ENCODE data around the gene PARD3.

The PARD3 gene

GRCh38 chr10:34236931-34237330, 578.2 kb downstream of the PARD3 start:
- Histone ChIP-seq H3K9me3 (ENCODE audit: control extremely low read depth in 1 of 5, control insufficient read depth in 4 of 5, insufficient read depth in 2 of 5, low read depth in 1 of 5, low read length in 4 of 5) (no peaks in the 10 kb centered on the region), H3K27ac (ENCODE audit: insufficient read depth in 1 of 2, low read depth in 1 of 2, low read length in 2 of 2, poor library complexity in 1 of 2, severe bottlenecking in 2 of 2) (no peak overlapping the region), H3K4me1 (ENCODE audit: control extremely low read depth in 1 of 4, control insufficient read depth in 4 of 4, insufficient read depth in 4 of 4, low read length in 3 of 4) (peaks cover 0 to 13% (median 4%) of the 10 kb centered on the region in 4 experiments), H3K36me3 (ENCODE audit: control insufficient read depth in 4 of 4, insufficient read depth in 4 of 4, low read length in 3 of 4) (no peaks in the 10 kb centered on the region), H3K4me3 (ENCODE audit: control insufficient read depth in 1 of 7, extremely low read depth in 1 of 7, insufficient read depth in 4 of 7, low read depth in 2 of 7, low read length in 6 of 7) (no peak overlapping the region), H3K27me3 (replicated peaks in 2 of 5; ENCODE audit: control insufficient read depth in 4 of 5, insufficient read depth in 5 of 5, low read length in 4 of 5) (no peaks in the 10 kb centered on the region)
- WGBS (ENCODE audit: insufficient coverage), result no CpG with 5 or more reads among the region's 4 CpGs
- CTCF ChIA-PET, result interaction anchor here (0.8 to 4.4 kb wide), 2 partner anchors 9 to 13 kb away, joined by 3 to 16 read pairs; no protein-coding TSS in a partner anchor
- POLR2A ChIA-PET, result no interaction called here
- DNase-seq, result peak in 2 of 3 donors; percentile 46 to 58

- no peak overlapping the region for H3K4me3 ChIP-seq (ENCODE audit: control insufficient read depth in 1 of 7, extremely low read depth in 1 of 7, insufficient read depth in 4 of 7, low read depth in 2 of 7, low read length in 6 of 7)
- 100% methylated on average over 2 of the region's 7 CpGs for WGBS (ENCODE audit: insufficient coverage)
- H3K36me3 ChIP-seq (ENCODE audit: control insufficient read depth in 4 of 4, insufficient read depth in 4 of 4, low read length in 3 of 4), result no peaks in the 10 kb centered on the region
- H3K4me1 ChIP-seq (ENCODE audit: control extremely low read depth in 1 of 4, control insufficient read depth in 4 of 4, insufficient read depth in 4 of 4, low read length in 3 of 4), result peaks cover 0 to 8% (median 0%) of the 10 kb centered on the region in 4 experiments
- ChIA-PET CTCF (interaction anchor here (4.4 kb wide), 1 partner anchor 11 kb away, joined by 16 read pairs; no protein-coding TSS in a partner anchor), POLR2A (interaction anchor here (0.6 kb wide), 1 partner anchor 1954 kb away, joined by 5 read pairs; no protein-coding TSS in a partner anchor)
- H3K27me3 ChIP-seq (replicated peaks in 2 of 5; ENCODE audit: control insufficient read depth in 4 of 5, insufficient read depth in 5 of 5, low read length in 4 of 5), result no peaks in the 10 kb centered on the region
- DNase-seq, result no peak
- no peaks in the 10 kb centered on the region for H3K9me3 ChIP-seq (ENCODE audit: control extremely low read depth in 1 of 5, control insufficient read depth in 4 of 5, insufficient read depth in 2 of 5, low read depth in 1 of 5, low read length in 4 of 5)
- no peak overlapping the region for H3K27ac ChIP-seq (ENCODE audit: insufficient read depth in 1 of 2, low read depth in 1 of 2, low read length in 2 of 2, poor library complexity in 1 of 2, severe bottlenecking in 2 of 2)
Measured at GRCh38 chr10:34235164-34235832, 579.8 kb downstream of the PARD3 start.

- Histone ChIP-seq H3K36me3 (ENCODE audit: control insufficient read depth in 4 of 4, insufficient read depth in 4 of 4, low read length in 3 of 4) (no peaks in the 10 kb centered on the region), H3K4me1 (ENCODE audit: control extremely low read depth in 1 of 4, control insufficient read depth in 4 of 4, insufficient read depth in 4 of 4, low read length in 3 of 4) (peaks cover 0 to 16% (median 0%) of the 10 kb centered on the region in 4 experiments), H3K9me3 (ENCODE audit: control extremely low read depth in 1 of 5, control insufficient read depth in 4 of 5, insufficient read depth in 2 of 5, low read depth in 1 of 5, low read length in 4 of 5) (no peaks in the 10 kb centered on the region), H3K4me3 (ENCODE audit: control insufficient read depth in 1 of 7, extremely low read depth in 1 of 7, insufficient read depth in 4 of 7, low read depth in 2 of 7, low read length in 6 of 7) (no peak overlapping the region), H3K27ac (ENCODE audit: insufficient read depth in 1 of 2, low read depth in 1 of 2, low read length in 2 of 2, poor library complexity in 1 of 2, severe bottlenecking in 2 of 2) (no peak overlapping the region), H3K27me3 (replicated peaks in 2 of 5; ENCODE audit: control insufficient read depth in 4 of 5, insufficient read depth in 5 of 5, low read length in 4 of 5) (no peaks in the 10 kb centered on the region)
- ChIA-PET CTCF (no interaction called here), POLR2A (no interaction called here)
- no peak for DNase-seq
- no CpG with 5 or more reads among the region's 4 CpGs for WGBS (ENCODE audit: insufficient coverage)
Measured at GRCh38 chr10:34232481-34232880, 582.6 kb downstream of the PARD3 start.

GRCh38 chr10:34231441-34232180, 583.5 kb downstream of the PARD3 start:
- H3K9me3 ChIP-seq (ENCODE audit: control extremely low read depth in 1 of 5, control insufficient read depth in 4 of 5, insufficient read depth in 2 of 5, low read depth in 1 of 5, low read length in 4 of 5), result peaks cover 0 to 6% (median 0%) of the 10 kb centered on the region in 5 experiments
- H3K4me3 ChIP-seq (ENCODE audit: control insufficient read depth in 1 of 7, extremely low read depth in 1 of 7, insufficient read depth in 4 of 7, low read depth in 2 of 7, low read length in 6 of 7), result no peak overlapping the region
- 100% methylated on average over 5 of the region's 11 CpGs for WGBS (ENCODE audit: insufficient coverage)
- POLR2A ChIA-PET, result no interaction called here
- no peak for DNase-seq
- H3K27ac ChIP-seq (ENCODE audit: insufficient read depth in 1 of 2, low read depth in 1 of 2, low read length in 2 of 2, poor library complexity in 1 of 2, severe bottlenecking in 2 of 2), result no peak overlapping the region
- H3K4me1 ChIP-seq (ENCODE audit: control extremely low read depth in 1 of 4, control insufficient read depth in 4 of 4, insufficient read depth in 4 of 4, low read length in 3 of 4), result peaks cover 0 to 13% (median 0%) of the 10 kb centered on the region in 4 experiments
- no peaks in the 10 kb centered on the region for H3K27me3 ChIP-seq (replicated peaks in 2 of 5; ENCODE audit: control insufficient read depth in 4 of 5, insufficient read depth in 5 of 5, low read length in 4 of 5)
- CTCF ChIA-PET, result no interaction called here
- H3K36me3 ChIP-seq (ENCODE audit: control insufficient read depth in 4 of 4, insufficient read depth in 4 of 4, low read length in 3 of 4), result no peaks in the 10 kb centered on the region

- Histone ChIP-seq H3K27me3 (replicated peaks in 2 of 5; ENCODE audit: control insufficient read depth in 4 of 5, insufficient read depth in 5 of 5, low read length in 4 of 5) (no peaks in the 10 kb centered on the region), H3K4me1 (ENCODE audit: control extremely low read depth in 1 of 4, control insufficient read depth in 4 of 4, insufficient read depth in 4 of 4, low read length in 3 of 4) (peaks cover 0 to 10% (median 0%) of the 10 kb centered on the region in 4 experiments), H3K27ac (ENCODE audit: insufficient read depth in 1 of 2, low read depth in 1 of 2, low read length in 2 of 2, poor library complexity in 1 of 2, severe bottlenecking in 2 of 2) (no peak overlapping the region), H3K9me3 (ENCODE audit: control extremely low read depth in 1 of 5, control insufficient read depth in 4 of 5, insufficient read depth in 2 of 5, low read depth in 1 of 5, low read length in 4 of 5) (peaks cover 0 to 6% (median 0%) of the 10 kb centered on the region in 5 experiments), H3K4me3 (ENCODE audit: control insufficient read depth in 1 of 7, extremely low read depth in 1 of 7, insufficient read depth in 4 of 7, low read depth in 2 of 7, low read length in 6 of 7) (no peak overlapping the region), H3K36me3 (ENCODE audit: control insufficient read depth in 4 of 4, insufficient read depth in 4 of 4, low read length in 3 of 4) (no peaks in the 10 kb centered on the region)
- no peak for DNase-seq
- ChIA-PET CTCF (no interaction called here), POLR2A (no interaction called here)
- WGBS (ENCODE audit: insufficient coverage), result 78% methylated on average over 2 of the region's 3 CpGs
Measured at GRCh38 chr10:34229917-34230316, 585.2 kb downstream of the PARD3 start.

GRCh38 chr10:34228066-34228465, 587.0 kb downstream of the PARD3 start:
- Histone ChIP-seq H3K4me1 (ENCODE audit: control extremely low read depth in 1 of 4, control insufficient read depth in 4 of 4, insufficient read depth in 4 of 4, low read length in 3 of 4) (peaks cover 0 to 15% (median 1%) of the 10 kb centered on the region in 4 experiments), H3K27ac (ENCODE audit: insufficient read depth in 1 of 2, low read depth in 1 of 2, low read length in 2 of 2, poor library complexity in 1 of 2, severe bottlenecking in 2 of 2) (no peak overlapping the region), H3K9me3 (ENCODE audit: control extremely low read depth in 1 of 5, control insufficient read depth in 4 of 5, insufficient read depth in 2 of 5, low read depth in 1 of 5, low read length in 4 of 5) (peaks cover 0 to 6% (median 0%) of the 10 kb centered on the region in 5 experiments), H3K36me3 (ENCODE audit: control insufficient read depth in 4 of 4, insufficient read depth in 4 of 4, low read length in 3 of 4) (no peaks in the 10 kb centered on the region), H3K27me3 (replicated peaks in 2 of 5; ENCODE audit: control insufficient read depth in 4 of 5, insufficient read depth in 5 of 5, low read length in 4 of 5) (no peaks in the 10 kb centered on the region), H3K4me3 (ENCODE audit: control insufficient read depth in 1 of 7, extremely low read depth in 1 of 7, insufficient read depth in 4 of 7, low read depth in 2 of 7, low read length in 6 of 7) (no peak overlapping the region)
- ChIA-PET POLR2A (no interaction called here), CTCF (interaction anchor here (1.1 kb wide), 1 partner anchor 9 kb away, joined by 3 read pairs; no protein-coding TSS in a partner anchor)
- DNase-seq, result no peak
- 87% methylated on average over 3 of the region's 7 CpGs for WGBS (ENCODE audit: insufficient coverage)

- 95% methylated on average over 5 of the region's 5 CpGs for WGBS (ENCODE audit: insufficient coverage)
Measured at GRCh38 chr10:34224639-34225038, 590.5 kb downstream of the PARD3 start.

More at GRCh38 chr10:34224639-34225038, 590.5 kb downstream of the PARD3 start:
- peaks cover 0 to 20% (median 7%) of the 10 kb centered on the region in 4 experiments for H3K4me1 ChIP-seq (ENCODE audit: control extremely low read depth in 1 of 4, control insufficient read depth in 4 of 4, insufficient read depth in 4 of 4, low read length in 3 of 4)
- no peaks in the 10 kb centered on the region for H3K36me3 ChIP-seq (ENCODE audit: control insufficient read depth in 4 of 4, insufficient read depth in 4 of 4, low read length in 3 of 4)
- H3K9me3 ChIP-seq (ENCODE audit: control extremely low read depth in 1 of 5, control insufficient read depth in 4 of 5, insufficient read depth in 2 of 5, low read depth in 1 of 5, low read length in 4 of 5), result peaks cover 0 to 6% (median 0%) of the 10 kb centered on the region in 5 experiments
- H3K27me3 ChIP-seq (replicated peaks in 2 of 5; ENCODE audit: control insufficient read depth in 4 of 5, insufficient read depth in 5 of 5, low read length in 4 of 5), result no peaks in the 10 kb centered on the region
- H3K4me3 ChIP-seq (ENCODE audit: control insufficient read depth in 1 of 7, extremely low read depth in 1 of 7, insufficient read depth in 4 of 7, low read depth in 2 of 7, low read length in 6 of 7), result no peak overlapping the region
- ChIA-PET POLR2A (no interaction called here), CTCF (interaction anchor here (4.2 kb wide), 1 partner anchor 11 kb away, joined by 16 read pairs; no protein-coding TSS in a partner anchor)
- no peak for DNase-seq
- H3K27ac ChIP-seq (ENCODE audit: insufficient read depth in 1 of 2, low read depth in 1 of 2, low read length in 2 of 2, poor library complexity in 1 of 2, severe bottlenecking in 2 of 2), result no peak overlapping the region
